Stomach (tissue), 4 donors: Measurements from ENCODE around the gene LENEP.

ENCODE experiments used
- POLR2A ChIP-seq, 4 donors: fragments of 450-650 bp; IDR thresholded peaks; one replicate each; pipeline ENCODE4 v1.6.1; 2016; ENCODE audit warnings: antibody characterized with exemption in 4 of 4, control low read depth in 2 of 4, mild to moderate bottlenecking in 1 of 4, moderate library complexity in 1 of 4
- TF ChIP-seq, protein P1 (sequence below), 7 experiments: fragments of 450-650 bp in 4 of 7; fragments of 200-600 bp in 3 of 7; sonication (generic) in 3 of 7; IDR thresholded peaks; one replicate each; pipeline ENCODE4 v1.5.1; 2016 to 2019; ENCODE audit warnings: antibody characterized with exemption in 7 of 7, control low read depth in 2 of 7, mild to moderate bottlenecking in 1 of 7

DNA sequence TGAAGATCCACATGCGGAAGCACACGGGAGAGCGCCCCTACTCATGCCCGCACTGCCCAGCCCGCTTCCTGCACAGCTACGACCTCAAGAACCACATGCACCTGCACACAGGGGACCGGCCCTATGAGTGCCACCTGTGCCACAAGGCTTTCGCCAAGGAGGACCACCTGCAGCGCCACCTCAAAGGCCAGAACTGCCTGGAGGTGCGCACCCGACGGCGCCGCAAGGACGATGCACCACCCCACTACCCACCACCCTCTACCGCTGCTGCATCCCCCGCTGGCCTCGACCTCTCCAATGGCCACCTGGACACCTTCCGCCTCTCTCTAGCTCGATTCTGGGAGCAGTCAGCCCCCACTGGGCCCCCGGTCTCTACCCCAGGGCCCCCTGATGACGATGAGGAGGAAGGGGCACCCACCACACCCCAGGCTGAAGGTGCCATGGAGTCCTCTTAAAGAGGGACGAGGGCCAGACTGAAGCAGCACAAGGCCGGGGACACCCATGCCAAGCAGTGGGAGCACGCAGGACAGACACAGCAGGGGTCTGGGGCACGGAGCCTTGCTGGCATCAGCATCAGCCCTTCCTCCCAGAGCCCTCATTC lies 22.9 kb downstream of the LENEP start:
- TF ChIP-seq, protein P1, sequence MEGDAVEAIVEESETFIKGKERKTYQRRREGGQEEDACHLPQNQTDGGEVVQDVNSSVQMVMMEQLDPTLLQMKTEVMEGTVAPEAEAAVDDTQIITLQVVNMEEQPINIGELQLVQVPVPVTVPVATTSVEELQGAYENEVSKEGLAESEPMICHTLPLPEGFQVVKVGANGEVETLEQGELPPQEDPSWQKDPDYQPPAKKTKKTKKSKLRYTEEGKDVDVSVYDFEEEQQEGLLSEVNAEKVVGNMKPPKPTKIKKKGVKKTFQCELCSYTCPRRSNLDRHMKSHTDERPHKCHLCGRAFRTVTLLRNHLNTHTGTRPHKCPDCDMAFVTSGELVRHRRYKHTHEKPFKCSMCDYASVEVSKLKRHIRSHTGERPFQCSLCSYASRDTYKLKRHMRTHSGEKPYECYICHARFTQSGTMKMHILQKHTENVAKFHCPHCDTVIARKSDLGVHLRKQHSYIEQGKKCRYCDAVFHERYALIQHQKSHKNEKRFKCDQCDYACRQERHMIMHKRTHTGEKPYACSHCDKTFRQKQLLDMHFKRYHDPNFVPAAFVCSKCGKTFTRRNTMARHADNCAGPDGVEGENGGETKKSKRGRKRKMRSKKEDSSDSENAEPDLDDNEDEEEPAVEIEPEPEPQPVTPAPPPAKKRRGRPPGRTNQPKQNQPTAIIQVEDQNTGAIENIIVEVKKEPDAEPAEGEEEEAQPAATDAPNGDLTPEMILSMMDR (IDR thresholded peaks at IDR 0.05) = no peak
- TF ChIP-seq POLR2A (IDR thresholded peaks at IDR 0.05) = no peak
